HG02798 (cell line): Measurements from ENCODE around the gene MRRF.

Experiments used
- ATAC-seq: cut with Tn5 transposase; IDR thresholded peaks from one replicate; pipeline ENCODE4 v1.9.1; 2021; ENCODE audit warnings: mild to moderate bottlenecking; ENCODE audit not compliant: unreplicated experiment, poor library complexity

Gene MRRF

GRCh38 chr9:122374885-122375420 is 110.3 kb downstream of the MRRF start:
- ATAC-seq: no peak

GRCh38 chr9:122376796-122377195 is 112.1 kb downstream of the MRRF start:
- no peak for ATAC-seq

DNA sequence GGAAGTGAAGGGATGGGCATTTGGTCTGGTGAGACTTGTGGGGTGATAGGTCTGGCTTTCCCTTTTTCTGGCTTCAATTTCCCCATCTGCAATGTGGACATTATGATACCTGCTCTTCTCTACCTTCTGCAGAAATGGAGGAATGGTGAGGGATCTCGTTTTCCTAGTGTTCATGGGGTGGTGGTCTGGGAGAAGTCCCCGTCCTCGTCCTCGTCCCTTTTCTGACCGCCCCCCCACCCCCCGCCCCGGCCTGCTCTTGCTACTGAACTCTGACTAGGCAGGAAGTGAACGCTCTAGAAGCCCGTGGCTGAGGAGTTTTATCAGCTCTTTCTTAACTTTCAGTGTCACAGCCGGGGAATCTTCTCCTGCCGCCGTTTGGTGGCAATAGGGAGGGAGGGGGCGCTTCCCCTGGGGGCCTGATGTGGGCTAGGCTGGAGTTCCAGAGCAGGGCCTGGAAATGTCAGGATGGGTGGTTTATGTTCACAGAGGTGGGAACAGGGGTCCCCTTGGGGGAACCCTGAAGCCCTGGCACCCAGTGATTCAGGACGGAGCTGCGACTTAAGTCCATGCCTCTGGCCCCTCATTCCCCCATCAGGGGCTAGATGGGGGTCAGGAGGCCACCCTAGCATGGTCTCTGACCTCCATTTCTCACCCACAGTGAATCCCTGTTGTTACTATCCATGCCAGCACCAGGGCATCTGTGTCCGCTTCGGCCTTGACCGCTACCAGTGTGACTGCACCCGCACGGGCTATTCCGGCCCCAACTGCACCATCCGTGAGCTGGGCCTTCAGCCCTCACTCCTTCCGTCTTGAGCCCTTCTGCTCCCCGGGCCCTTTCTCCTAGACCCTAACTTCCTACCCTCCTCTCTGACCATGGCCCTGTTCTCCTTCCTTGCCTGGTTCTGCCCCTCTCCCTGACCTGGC is 112.8 kb downstream of the MRRF start:
- ATAC-seq: no peak

GRCh38 chr9:122378236-122378635 is 113.6 kb downstream of the MRRF start:
- ATAC-seq: no peak

DNA sequence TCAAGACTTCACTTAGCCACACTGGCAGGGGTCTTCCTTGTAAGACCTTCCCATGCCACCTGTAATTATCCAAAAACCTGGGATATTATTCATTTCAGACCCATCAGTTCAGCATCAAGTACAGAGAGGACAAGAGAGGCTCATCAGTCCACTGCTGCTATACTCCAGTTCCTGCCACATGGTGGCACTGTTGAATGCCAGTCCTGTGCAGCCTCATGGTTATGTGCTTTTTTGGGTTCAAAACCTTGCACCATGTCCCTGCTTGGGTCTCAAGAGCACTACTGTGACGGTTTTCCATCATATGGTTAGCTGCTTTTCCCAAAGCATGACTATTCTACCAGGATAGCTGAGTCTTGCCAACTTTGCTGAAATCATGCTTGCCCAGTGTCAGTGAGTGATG is 114.7 kb downstream of the MRRF start:
- no peak for ATAC-seq

DNA sequence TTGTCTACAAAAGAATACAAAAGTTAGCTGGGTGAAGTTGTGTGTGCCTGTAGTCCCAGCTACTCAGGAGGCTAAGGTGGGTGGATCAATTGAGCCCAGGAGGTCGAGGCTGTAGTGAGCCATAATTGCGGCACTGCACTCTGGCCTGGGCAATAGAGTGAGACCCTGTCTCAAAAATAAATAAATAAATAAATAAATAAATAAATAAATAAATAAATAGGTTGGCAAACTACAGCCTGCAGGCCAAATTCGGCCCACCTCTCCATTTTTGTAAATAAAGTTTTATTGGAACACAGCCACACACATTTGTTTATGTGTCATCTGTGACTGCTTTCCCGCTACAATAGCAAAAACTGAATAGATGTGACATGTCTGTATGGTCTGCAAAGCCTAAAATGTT is 115.6 kb downstream of the MRRF start:
- no peak for ATAC-seq
